ENCODE results near the gene XKR8.

- TF ChIP-seq CTCF (conservative IDR thresholded peaks at IDR 0.05; ENCODE audit: low read length): no peak
- TF ChIP-seq EZH2phosphoT487 (IDR thresholded peaks at IDR 0.05; ENCODE audit: borderline replicate concordance, low read depth, low read length): no peak
Observed at GRCh38 chr1:27994060-27994459, 34.3 kb downstream of the XKR8 start.
